IPS DF 6.9 (cell line): Measurements from ENCODE around the gene PRKAG2.
"Not testable (repeated sequence)": the region's sequence is repeated elsewhere in the genome, so short reads cannot be mapped to it uniquely, and the experiment has no call there.

Experiments used
- DNase-seq: peaks from one replicate; pipeline ENCODE4 v3.0.0-alpha.2; 2013; ENCODE audit warnings: low read depth, low spot score
- H3K27ac ChIP-seq: one replicate; pipeline ENCODE4 v1.5.1; 2013; ENCODE audit warnings: low read length, control low read depth
- H3K27me3 ChIP-seq: 2 replicates; pipeline ENCODE4 v1.6.1; 2013; ENCODE audit warnings: mild to moderate bottlenecking, low read length; ENCODE audit not compliant: control insufficient read depth, insufficient read depth
- H3K36me3 ChIP-seq: 2 replicates; pipeline ENCODE4 v1.6.1; 2013; ENCODE audit warnings: low read length; ENCODE audit not compliant: control insufficient read depth, insufficient read depth
- H3K4me1 ChIP-seq: 2 replicates; pipeline ENCODE4 v1.6.1; 2013; ENCODE audit warnings: low read length; ENCODE audit not compliant: control insufficient read depth, insufficient read depth
- H3K4me3 ChIP-seq: 2 replicates; pipeline ENCODE4 v1.5.1; 2013; ENCODE audit warnings: mild to moderate bottlenecking, low read length
- H3K9me3 ChIP-seq: 2 replicates; pipeline ENCODE4 v1.6.1; 2013; ENCODE audit warnings: low read length, inconsistent platforms; ENCODE audit not compliant: control insufficient read depth, insufficient read depth
- WGBS: extraction: QIAGEN DNeasy Blood & Tissue Kit; methylation state at CpG from one replicate; pipeline ENCODE4 v1.1.7; 2013; ENCODE audit warnings: mixed read lengths, missing lambda C conversion rate; ENCODE audit not compliant: insufficient read length, insufficient coverage; 5-methylcytosine and 5-hydroxymethylcytosine counted together

PRKAG2 gene

GRCh38 chr7:151841395-151842051 lies 35.4 kb downstream of the PRKAG2 start:
- not testable (repeated sequence) for H3K27ac ChIP-seq, DNase-seq, H3K4me3 ChIP-seq, H3K9me3 ChIP-seq, H3K27me3 ChIP-seq, H3K36me3 ChIP-seq, H3K4me1 ChIP-seq
- WGBS = 100% methylated on average over 1 of the region's 1 CpG

GRCh38 chr7:151840088-151840910 lies 36.6 kb downstream of the PRKAG2 start:
- H3K4me1 ChIP-seq = no peaks in the 10 kb centered on the region
- no peak overlapping the region for H3K27ac ChIP-seq
- no peak overlapping the region for H3K4me3 ChIP-seq
- H3K36me3 ChIP-seq = no peaks in the 10 kb centered on the region
- no peaks in the 10 kb centered on the region for H3K27me3 ChIP-seq
- H3K9me3 ChIP-seq = no peaks in the 10 kb centered on the region
- WGBS = no CpG with 5 or more reads among the region's 18 CpGs
- no peak for DNase-seq

- WGBS = no CpG with 5 or more reads among the region's 13 CpGs
- Histone ChIP-seq H3K36me3 (no peaks in the 10 kb centered on the region), H3K4me1 (no peaks in the 10 kb centered on the region), H3K27me3 (no peaks in the 10 kb centered on the region), H3K4me3 (no peak overlapping the region), H3K9me3 (no peaks in the 10 kb centered on the region), H3K27ac (no peak overlapping the region)
- no peak for DNase-seq
Measured at GRCh38 chr7:151839451-151839921, 37.4 kb downstream of the PRKAG2 start.

GRCh38 chr7:151838861-151839381 lies 38.0 kb downstream of the PRKAG2 start:
- H3K9me3 ChIP-seq = no peaks in the 10 kb centered on the region
- H3K4me3 ChIP-seq = no peak overlapping the region
- no CpG with 5 or more reads among the region's 17 CpGs for WGBS
- H3K27me3 ChIP-seq = no peaks in the 10 kb centered on the region
- H3K4me1 ChIP-seq = no peaks in the 10 kb centered on the region
- no peak for DNase-seq
- H3K27ac ChIP-seq = no peak overlapping the region
- no peaks in the 10 kb centered on the region for H3K36me3 ChIP-seq

- no peak overlapping the region for H3K27ac ChIP-seq
- H3K4me1 ChIP-seq = no peaks in the 10 kb centered on the region
- no CpG with 5 or more reads among the region's 7 CpGs for WGBS
- H3K36me3 ChIP-seq = no peaks in the 10 kb centered on the region
- DNase-seq = no peak
- no peaks in the 10 kb centered on the region for H3K9me3 ChIP-seq
- H3K4me3 ChIP-seq = no peak overlapping the region
- no peaks in the 10 kb centered on the region for H3K27me3 ChIP-seq
Measured at GRCh38 chr7:151838072-151838471, 38.8 kb downstream of the PRKAG2 start.

- no CpG with 5 or more reads among the region's 25 CpGs for WGBS
- Histone ChIP-seq H3K27ac (no peak overlapping the region), H3K4me1 (no peaks in the 10 kb centered on the region), H3K36me3 (no peaks in the 10 kb centered on the region), H3K9me3 (no peaks in the 10 kb centered on the region), H3K4me3 (no peak overlapping the region), H3K27me3 (no peaks in the 10 kb centered on the region)
- no peak for DNase-seq
Measured at GRCh38 chr7:151837285-151838042, 39.5 kb downstream of the PRKAG2 start.

GRCh38 chr7:151836927-151837205 lies 40.0 kb downstream of the PRKAG2 start:
- no peak overlapping the region for H3K27ac ChIP-seq
- H3K4me1 ChIP-seq = no peaks in the 10 kb centered on the region
- no peaks in the 10 kb centered on the region for H3K36me3 ChIP-seq
- no peak for DNase-seq
- no peak overlapping the region for H3K4me3 ChIP-seq
- H3K27me3 ChIP-seq = no peaks in the 10 kb centered on the region
- H3K9me3 ChIP-seq = no peaks in the 10 kb centered on the region
- WGBS = no CpG with 5 or more reads among the region's 12 CpGs

GRCh38 chr7:151836191-151836926 lies 40.6 kb downstream of the PRKAG2 start:
- no peak overlapping the region for H3K4me3 ChIP-seq
- DNase-seq = no peak
- H3K27me3 ChIP-seq = no peaks in the 10 kb centered on the region
- no peak overlapping the region for H3K27ac ChIP-seq
- no peaks in the 10 kb centered on the region; the same call in 1 of the 2 replicates for H3K4me1 ChIP-seq
- no peaks in the 10 kb centered on the region for H3K36me3 ChIP-seq
- WGBS = no CpG with 5 or more reads among the region's 16 CpGs
- no peaks in the 10 kb centered on the region for H3K9me3 ChIP-seq

- H3K27ac ChIP-seq = no peak overlapping the region
- DNase-seq = no peak
- no peaks in the 10 kb centered on the region for H3K27me3 ChIP-seq
- H3K4me3 ChIP-seq = no peak overlapping the region
- no peaks in the 10 kb centered on the region; the same call in 1 of the 2 replicates for H3K4me1 ChIP-seq
- H3K9me3 ChIP-seq = no peaks in the 10 kb centered on the region
- no CpG with 5 or more reads among the region's 9 CpGs for WGBS
- H3K36me3 ChIP-seq = no peaks in the 10 kb centered on the region
Measured at GRCh38 chr7:151835636-151836035, 41.3 kb downstream of the PRKAG2 start.
